Measurements from ENCODE around the gene HAGH. TPM values are rescaled to one million over a fixed set of nuclear protein-coding genes. Genes with fewer than 3 reads are reported as not detected.

The HAGH gene
- total RNA-seq, 1 experiment from 2014 or later: 205 TPM

GRCh38 chr16:1770328-1771187, 56.1 kb downstream of the HAGH start:
- DNase-seq (ENCODE audit: low read depth): peak; percentile 75
- in situ Hi-C loops (cut with HindIII; ENCODE audit: low pct_unique_long_range_greater_than_20kb, low sequenced_read_pairs): no loop called here

- in situ Hi-C loops (cut with HindIII; ENCODE audit: low pct_unique_long_range_greater_than_20kb, low sequenced_read_pairs): no loop called here
- DNase-seq (ENCODE audit: low read depth): no peak
Observed at GRCh38 chr16:1769402-1770300, 57.0 kb downstream of the HAGH start.

- in situ Hi-C loops (cut with HindIII; ENCODE audit: low pct_unique_long_range_greater_than_20kb, low sequenced_read_pairs): no loop called here
Observed at GRCh38 chr16:1768767-1769401, 57.7 kb downstream of the HAGH start.

GRCh38 chr16:1768061-1768766, 58.4 kb downstream of the HAGH start:
- no peak for DNase-seq (ENCODE audit: low read depth)
- in situ Hi-C loops (cut with HindIII; ENCODE audit: low pct_unique_long_range_greater_than_20kb, low sequenced_read_pairs): no loop called here

More at GRCh38 chr16:1768767-1769401, 57.7 kb downstream of the HAGH start:
- DNase-seq (ENCODE audit: low read depth): no peak

GRCh38 chr16:1767116-1767994, 59.3 kb downstream of the HAGH start:
- in situ Hi-C loops (cut with HindIII; ENCODE audit: low pct_unique_long_range_greater_than_20kb, low sequenced_read_pairs): no loop called here
- DNase-seq (ENCODE audit: low read depth): no peak

GRCh38 chr16:1766701-1767100, 59.9 kb downstream of the HAGH start:
- DNase-seq (ENCODE audit: low read depth): no peak
- in situ Hi-C loops (cut with HindIII; ENCODE audit: low pct_unique_long_range_greater_than_20kb, low sequenced_read_pairs): no loop called here

GRCh38 chr16:1766231-1766630, 60.4 kb downstream of the HAGH start:
- no peak for DNase-seq (ENCODE audit: low read depth)
- in situ Hi-C loops (cut with HindIII; ENCODE audit: low pct_unique_long_range_greater_than_20kb, low sequenced_read_pairs): no loop called here

GRCh38 chr16:1765826-1766225, 60.8 kb downstream of the HAGH start:
- DNase-seq (ENCODE audit: low read depth): no peak
- in situ Hi-C loops (cut with HindIII; ENCODE audit: low pct_unique_long_range_greater_than_20kb, low sequenced_read_pairs): no loop called here

- DNase-seq (ENCODE audit: low read depth): no peak
- in situ Hi-C loops (cut with HindIII; ENCODE audit: low pct_unique_long_range_greater_than_20kb, low sequenced_read_pairs): no loop called here
Observed at GRCh38 chr16:1764971-1765370, 61.7 kb downstream of the HAGH start.

GRCh38 chr16:1763521-1764511, 62.8 kb downstream of the HAGH start:
- no peak for DNase-seq (ENCODE audit: low read depth)
- in situ Hi-C loops (cut with HindIII; ENCODE audit: low pct_unique_long_range_greater_than_20kb, low sequenced_read_pairs): no loop called here

GRCh38 chr16:1762879-1763520, 63.6 kb downstream of the HAGH start:
- in situ Hi-C loops (cut with HindIII; ENCODE audit: low pct_unique_long_range_greater_than_20kb, low sequenced_read_pairs): no loop called here
- no peak for DNase-seq (ENCODE audit: low read depth)

- in situ Hi-C loops (cut with HindIII; ENCODE audit: low pct_unique_long_range_greater_than_20kb, low sequenced_read_pairs): no loop called here
- no peak for DNase-seq (ENCODE audit: low read depth)
Observed at GRCh38 chr16:1762196-1762878, 64.3 kb downstream of the HAGH start.

- DNase-seq (ENCODE audit: low read depth): no peak
- in situ Hi-C loops (cut with HindIII; ENCODE audit: low pct_unique_long_range_greater_than_20kb, low sequenced_read_pairs): no loop called here
Observed at GRCh38 chr16:1761751-1762150, 64.9 kb downstream of the HAGH start.

- no peak for DNase-seq (ENCODE audit: low read depth)
- in situ Hi-C loops (cut with HindIII; ENCODE audit: low pct_unique_long_range_greater_than_20kb, low sequenced_read_pairs): no loop called here
Observed at GRCh38 chr16:1760911-1761310, 65.7 kb downstream of the HAGH start.

- no peak for DNase-seq (ENCODE audit: low read depth)
- in situ Hi-C loops (cut with HindIII; ENCODE audit: low pct_unique_long_range_greater_than_20kb, low sequenced_read_pairs): no loop called here
Observed at GRCh38 chr16:1759511-1759910, 67.1 kb downstream of the HAGH start.
